MCF 10A (cell line): Measurements from ENCODE around the gene SIGLEC10. TPM values are rescaled to one million over a fixed set of nuclear protein-coding genes. Genes with fewer than 3 reads are reported as not detected.
"Not testable (repeated sequence)": the region's sequence is repeated elsewhere in the genome, so short reads cannot be mapped to it uniquely, and the experiment has no call there.

ENCODE experiments used
- BruUV-seq: library from RNA; stranded (reverse); fragments of 400-500 nt; replicated peaks from 2 replicates; lab custom pipeline; 2021; lab: Mats Ljungman, UMichigan
- CTCF ChIA-PET: fragments of 300-600 bp; sonication (Branson Sonifier 250); formaldehyde crosslinking; extraction: SDS; loops from one replicate; lab custom pipeline; 2021; ENCODE audit warnings: antibody characterized with exemption, inconsistent platforms; lab: Yijun Ruan, JAX
- POLR2A ChIA-PET: fragments of 300-600, 350-650 bp; sonication (Branson Sonifier 250); formaldehyde crosslinking; extraction: SDS; loops from one replicate; lab custom pipeline; 2020; ENCODE audit warnings: antibody characterized with exemption, inconsistent platforms; lab: Yijun Ruan, JAX
- DNase-seq: peaks from one replicate; pipeline ENCODE4 v3.0.0-alpha.2; 2018; ENCODE audit not compliant: unreplicated experiment
- H3K27ac Mint-ChIP-seq: one replicate; pipeline ENCODE4 v1.8.0; 2022; ENCODE audit warnings: mild to moderate bottlenecking, low read depth, mixed read lengths; ENCODE audit not compliant: unreplicated experiment
- H3K27me3 Mint-ChIP-seq: one replicate; pipeline ENCODE4 v1.8.0; 2022; ENCODE audit warnings: mixed read lengths; ENCODE audit not compliant: insufficient read depth, unreplicated experiment
- H3K36me3 Mint-ChIP-seq: one replicate; pipeline ENCODE4 v1.8.0; 2022; ENCODE audit warnings: mild to moderate bottlenecking, moderate library complexity, mixed read lengths; ENCODE audit not compliant: insufficient read depth, unreplicated experiment
- H3K4me1 Mint-ChIP-seq: one replicate; pipeline ENCODE4 v1.8.0; 2022; ENCODE audit warnings: mixed read lengths; ENCODE audit not compliant: insufficient read depth, unreplicated experiment
- H3K4me3 Mint-ChIP-seq: one replicate; pipeline ENCODE4 v1.8.0; 2022; ENCODE audit warnings: mild to moderate bottlenecking, moderate library complexity, mixed read lengths; ENCODE audit not compliant: unreplicated experiment
- H3K9me3 Mint-ChIP-seq: one replicate; pipeline ENCODE4 v1.8.0; 2022; ENCODE audit warnings: mixed read lengths; ENCODE audit not compliant: unreplicated experiment
- intact Hi-C: fragments of 100-400 bp; cut with micrococcal nuclease; formaldehyde crosslinking; loops from 2 replicates; pipeline ENCODE4 v1.14.1; 2022
- total RNA-seq: library from RNA; stranded (reverse); gene quantifications from 2 replicates; pipeline ENCODE4 v1.2.3, GENCODE V29; 2022
- TF ChIP-seq, protein P1 (sequence below): fragments of 200-600 bp; IDR thresholded peaks from one replicate; pipeline ENCODE4 v1.8.0; 2022; ENCODE audit warnings: antibody characterized with exemption, mild to moderate bottlenecking; ENCODE audit not compliant: unreplicated experiment

SIGLEC10 gene
- total RNA-seq, 1 experiment from 2014 or later, result not detected

GRCh38 chr19:51399231-51399630 lies 18.2 kb downstream of the SIGLEC10 start:
- H3K36me3 Mint-ChIP-seq, result no peaks in the 10 kb centered on the region
- TF ChIP-seq, protein P1, sequence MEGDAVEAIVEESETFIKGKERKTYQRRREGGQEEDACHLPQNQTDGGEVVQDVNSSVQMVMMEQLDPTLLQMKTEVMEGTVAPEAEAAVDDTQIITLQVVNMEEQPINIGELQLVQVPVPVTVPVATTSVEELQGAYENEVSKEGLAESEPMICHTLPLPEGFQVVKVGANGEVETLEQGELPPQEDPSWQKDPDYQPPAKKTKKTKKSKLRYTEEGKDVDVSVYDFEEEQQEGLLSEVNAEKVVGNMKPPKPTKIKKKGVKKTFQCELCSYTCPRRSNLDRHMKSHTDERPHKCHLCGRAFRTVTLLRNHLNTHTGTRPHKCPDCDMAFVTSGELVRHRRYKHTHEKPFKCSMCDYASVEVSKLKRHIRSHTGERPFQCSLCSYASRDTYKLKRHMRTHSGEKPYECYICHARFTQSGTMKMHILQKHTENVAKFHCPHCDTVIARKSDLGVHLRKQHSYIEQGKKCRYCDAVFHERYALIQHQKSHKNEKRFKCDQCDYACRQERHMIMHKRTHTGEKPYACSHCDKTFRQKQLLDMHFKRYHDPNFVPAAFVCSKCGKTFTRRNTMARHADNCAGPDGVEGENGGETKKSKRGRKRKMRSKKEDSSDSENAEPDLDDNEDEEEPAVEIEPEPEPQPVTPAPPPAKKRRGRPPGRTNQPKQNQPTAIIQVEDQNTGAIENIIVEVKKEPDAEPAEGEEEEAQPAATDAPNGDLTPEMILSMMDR, result no peak
- intact Hi-C loops, result loop anchor here (2.0 kb wide), 1 partner anchor 60 kb away; no protein-coding TSS in a partner anchor
- CTCF ChIA-PET, result interaction anchor here (0.9 to 4.9 kb wide), 13 partner anchors 9 to 261 kb away, joined by 3 to 28 read pairs (median 7); partner anchors contain the start of gene NKG7
- H3K9me3 Mint-ChIP-seq, result peaks cover 21% of the 10 kb centered on the region
- no TSS peak for BruUV-seq
- no peaks in the 10 kb centered on the region for H3K27me3 Mint-ChIP-seq
- H3K4me3 Mint-ChIP-seq, result no peak overlapping the region
- peaks cover 7% of the 10 kb centered on the region for H3K4me1 Mint-ChIP-seq
- no peak overlapping the region for H3K27ac Mint-ChIP-seq
- POLR2A ChIA-PET, result no interaction called here
- no peak for DNase-seq

- H3K27ac Mint-ChIP-seq, result no peak overlapping the region
- peak; percentile 43 for DNase-seq
- H3K36me3 Mint-ChIP-seq, result no peaks in the 10 kb centered on the region
- BruUV-seq, result no TSS peak
- ChIA-PET CTCF (interaction anchor here (0.6 to 4.9 kb wide), 35 partner anchors 8 to 387 kb away, joined by 3 to 28 read pairs (median 4); partner anchors contain the start of genes NKG7 and SIGLEC10), POLR2A (no interaction called here)
- TF ChIP-seq, protein P1, result peak; percentile 30
- H3K4me1 Mint-ChIP-seq, result peaks cover 7% of the 10 kb centered on the region
- no peak overlapping the region for H3K4me3 Mint-ChIP-seq
- H3K9me3 Mint-ChIP-seq, result peaks cover 13% of the 10 kb centered on the region
- intact Hi-C loops, result loop anchor here (1.0 to 2.0 kb wide), 3 partner anchors 59 to 259 kb away; no protein-coding TSS in a partner anchor
- H3K27me3 Mint-ChIP-seq, result no peaks in the 10 kb centered on the region
These were observed 19.2 kb downstream of the SIGLEC10 start for GRCh38 chr19:51398096-51398704.

DNA sequence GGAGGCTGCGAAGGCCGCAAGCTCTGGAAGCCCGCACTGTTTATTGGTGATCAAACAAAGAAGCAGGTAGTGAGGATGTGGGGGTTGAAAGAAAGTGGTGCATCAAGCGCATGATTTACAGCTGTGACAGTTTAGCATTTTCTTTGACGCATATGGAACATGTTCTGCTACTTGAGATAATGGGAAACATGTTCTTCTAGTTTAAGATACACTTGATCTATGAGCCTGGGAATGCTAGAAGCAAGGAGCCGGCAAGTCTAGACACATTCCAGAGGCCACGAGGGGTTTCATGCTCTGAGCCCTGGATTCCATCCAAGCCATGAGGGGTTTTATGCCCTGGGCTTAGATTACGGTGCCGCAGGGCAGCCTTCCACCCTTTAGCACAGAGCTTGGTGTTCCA lies 20.0 kb downstream of the SIGLEC10 start:
- H3K27me3 Mint-ChIP-seq, H3K36me3 Mint-ChIP-seq, H3K27ac Mint-ChIP-seq, intact Hi-C loops, H3K4me3 Mint-ChIP-seq, DNase-seq, H3K4me1 Mint-ChIP-seq, BruUV-seq: not testable (repeated sequence)
- POLR2A ChIA-PET, result interaction anchor here (1.6 kb wide), 1 partner anchor 9 kb away, joined by 3 read pairs; no protein-coding TSS in a partner anchor
- H3K9me3 Mint-ChIP-seq, result peaks cover 10% of the 10 kb centered on the region
- CTCF ChIA-PET, result interaction anchor here (0.5 to 4.9 kb wide), 28 partner anchors 8 to 387 kb away, joined by 3 to 28 read pairs (median 5); partner anchors contain the start of gene SIGLEC10

GRCh38 chr19:51396175-51396574 lies 21.3 kb downstream of the SIGLEC10 start:
- no peak overlapping the region for H3K27ac Mint-ChIP-seq
- ChIA-PET POLR2A (interaction anchor here (0.6 to 1.6 kb wide), 2 partner anchors 10 to 218 kb away, joined by 3 read pairs; no protein-coding TSS in a partner anchor), CTCF (interaction anchor here (0.6 to 4.9 kb wide), 13 partner anchors 13 to 264 kb away, joined by 3 to 28 read pairs (median 4); no protein-coding TSS in a partner anchor)
- intact Hi-C loops, result no loop called here
- BruUV-seq, result no TSS peak
- TF ChIP-seq, protein P1, result no peak
- no peaks in the 10 kb centered on the region for H3K9me3 Mint-ChIP-seq
- no peaks in the 10 kb centered on the region for H3K27me3 Mint-ChIP-seq
- no peak overlapping the region for H3K4me3 Mint-ChIP-seq
- H3K4me1 Mint-ChIP-seq, result peaks cover 7% of the 10 kb centered on the region
- H3K36me3 Mint-ChIP-seq, result no peaks in the 10 kb centered on the region
- DNase-seq, result no peak
